SW480 (cell line): ENCODE data around the gene COL20A1.
"Not testable (repeated sequence)": the region's sequence is repeated elsewhere in the genome, so short reads cannot be mapped to it uniquely, and the experiment has no call there.

Source experiments
- DNase-seq: peaks from one replicate; pipeline ENCODE4 v3.0.0-alpha.2; 2016; ENCODE audit warnings: low spot score

The COL20A1 gene

GRCh38 chr20:63291811-63292210 is 1.2 kb upstream of the COL20A1 start:
- DNase-seq = no peak

GRCh38 chr20:63292292-63292701 is 689 bp upstream of the COL20A1 start:
- DNase-seq = no peak

DNA sequence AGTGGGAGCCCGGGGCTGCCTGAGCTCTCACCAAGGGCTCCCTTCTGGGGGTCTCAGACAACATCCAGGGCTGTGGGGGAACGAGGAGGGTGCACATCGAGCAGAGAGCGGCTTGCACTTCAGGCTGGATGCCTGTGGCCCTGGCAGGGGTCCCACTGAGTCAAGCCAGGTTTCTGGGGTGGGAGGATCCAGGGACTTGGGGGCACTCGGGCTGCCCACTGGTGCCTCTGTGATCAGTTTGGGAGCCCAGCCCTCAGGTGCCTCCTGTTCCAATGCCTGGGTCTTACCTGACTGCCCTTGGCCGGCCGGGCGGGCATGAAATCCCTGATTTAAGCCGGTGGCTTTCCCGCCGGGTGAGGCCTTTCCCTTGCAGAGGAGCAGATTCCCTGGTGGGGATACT is 470 bp downstream of the COL20A1 start:
- no peak for DNase-seq

DNA sequence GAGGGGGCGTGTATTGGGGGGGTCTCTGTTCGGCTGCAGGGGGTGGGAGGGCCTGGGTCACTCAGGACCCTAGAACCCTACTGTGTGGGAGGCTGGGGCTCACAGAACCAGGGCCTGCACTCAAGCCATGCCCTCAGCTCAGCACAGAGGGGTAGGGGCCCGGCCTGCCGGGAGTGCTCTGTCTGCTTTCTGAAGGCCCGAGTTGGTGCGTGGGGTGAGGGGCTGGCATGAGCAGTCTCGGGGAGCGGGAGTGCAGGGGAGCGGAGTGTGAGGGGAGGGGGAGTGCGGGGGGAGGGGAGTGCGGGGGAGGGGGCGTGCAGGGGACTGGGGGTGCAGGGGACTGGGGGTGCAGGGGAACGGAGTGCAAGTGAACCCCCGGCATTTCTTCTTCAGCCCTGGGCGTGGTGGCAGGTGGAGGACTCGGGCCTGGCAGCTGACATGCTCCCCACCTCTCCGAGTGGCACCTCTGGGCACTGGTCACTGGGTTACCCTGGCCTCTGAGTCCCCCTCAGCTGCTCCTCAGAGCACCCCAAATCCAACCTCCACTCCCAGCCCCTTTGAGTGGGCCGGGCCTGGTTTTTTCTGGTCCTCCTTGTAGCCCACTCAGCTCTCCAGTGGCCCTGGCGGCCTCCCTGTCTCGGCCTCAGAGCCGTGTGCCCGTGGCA is 1.0 kb downstream of the COL20A1 start:
- DNase-seq = no peak

DNA sequence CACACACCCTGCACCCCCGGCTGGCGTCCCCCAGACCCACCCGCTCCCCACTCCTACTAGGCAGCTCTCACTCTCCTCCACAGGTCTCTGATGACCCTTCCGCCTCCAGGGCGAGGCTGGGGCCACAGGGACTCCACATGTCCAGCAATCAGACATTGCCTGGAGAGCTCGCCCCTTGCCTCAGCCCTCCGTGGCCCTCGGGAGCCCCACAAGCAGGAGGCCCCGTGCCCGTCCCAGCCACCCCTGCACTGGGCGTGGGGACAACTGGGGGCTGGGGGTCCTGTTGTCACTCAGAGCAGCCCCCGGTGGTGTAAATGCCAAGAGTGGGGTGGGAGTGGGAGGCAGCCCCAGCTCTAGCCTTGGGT is 1.5 kb downstream of the COL20A1 start:
- no peak for DNase-seq

DNA sequence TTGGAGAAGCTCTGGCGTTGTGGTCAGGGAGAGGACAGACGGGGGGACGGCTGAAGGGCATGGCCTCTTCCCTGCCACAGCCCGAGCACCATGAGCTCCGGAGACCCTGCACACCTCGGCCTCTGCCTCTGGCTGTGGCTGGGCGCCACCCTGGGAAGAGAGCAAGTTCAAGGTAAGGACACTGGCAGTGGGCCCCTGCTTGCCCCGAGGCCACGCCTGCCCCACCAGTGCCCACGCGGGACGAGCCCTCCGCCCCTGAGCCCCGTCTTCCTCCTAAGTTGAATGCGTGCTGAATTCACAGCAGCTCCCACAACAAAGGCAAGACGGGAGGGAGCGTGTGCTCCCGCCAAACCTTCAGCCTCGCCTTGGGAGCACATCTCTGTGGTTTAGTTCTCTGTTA is 2.0 kb downstream of the COL20A1 start:
- DNase-seq = no peak

DNA sequence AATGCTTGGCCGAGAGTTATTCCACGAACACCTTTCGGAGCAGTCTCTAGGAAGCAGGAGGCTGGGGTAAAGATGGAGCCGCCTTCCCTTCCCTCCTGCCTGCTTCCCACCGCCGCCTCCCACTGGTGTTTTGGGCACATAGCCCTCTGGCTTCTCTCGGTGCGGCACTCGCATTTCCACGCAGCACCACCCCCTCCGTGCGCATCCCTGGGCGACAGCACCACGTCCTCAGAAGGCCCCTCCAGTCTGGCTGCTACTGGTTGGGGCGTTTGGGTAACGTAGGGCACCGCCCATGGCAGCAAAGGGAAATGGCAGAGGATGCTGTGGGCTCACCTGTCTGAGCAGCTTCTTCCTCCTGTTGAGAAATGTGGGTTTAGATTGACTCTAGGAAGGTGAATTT is 2.4 kb downstream of the COL20A1 start:
- DNase-seq = peak; percentile 38

DNA sequence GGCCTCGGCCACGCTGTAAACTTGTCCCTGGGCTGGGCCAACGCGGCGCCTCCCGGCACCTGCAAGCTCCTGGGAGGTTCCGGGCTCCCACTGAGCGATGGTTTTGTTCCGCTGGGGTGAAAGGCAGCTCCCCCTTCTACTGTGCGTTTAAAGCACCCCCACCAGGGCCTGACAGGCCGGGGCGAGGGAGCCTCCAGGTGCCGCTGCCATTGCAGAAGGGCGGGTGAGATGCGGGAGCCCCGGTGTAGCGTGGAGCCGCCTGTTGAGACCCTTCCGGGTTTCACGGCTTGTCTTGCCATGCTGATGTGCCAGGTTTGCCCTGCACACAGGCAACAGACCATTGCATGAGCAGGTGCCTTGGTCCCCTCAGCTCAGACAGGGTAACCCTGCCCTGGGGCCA is 2.9 kb downstream of the COL20A1 start:
- DNase-seq = no peak

DNA sequence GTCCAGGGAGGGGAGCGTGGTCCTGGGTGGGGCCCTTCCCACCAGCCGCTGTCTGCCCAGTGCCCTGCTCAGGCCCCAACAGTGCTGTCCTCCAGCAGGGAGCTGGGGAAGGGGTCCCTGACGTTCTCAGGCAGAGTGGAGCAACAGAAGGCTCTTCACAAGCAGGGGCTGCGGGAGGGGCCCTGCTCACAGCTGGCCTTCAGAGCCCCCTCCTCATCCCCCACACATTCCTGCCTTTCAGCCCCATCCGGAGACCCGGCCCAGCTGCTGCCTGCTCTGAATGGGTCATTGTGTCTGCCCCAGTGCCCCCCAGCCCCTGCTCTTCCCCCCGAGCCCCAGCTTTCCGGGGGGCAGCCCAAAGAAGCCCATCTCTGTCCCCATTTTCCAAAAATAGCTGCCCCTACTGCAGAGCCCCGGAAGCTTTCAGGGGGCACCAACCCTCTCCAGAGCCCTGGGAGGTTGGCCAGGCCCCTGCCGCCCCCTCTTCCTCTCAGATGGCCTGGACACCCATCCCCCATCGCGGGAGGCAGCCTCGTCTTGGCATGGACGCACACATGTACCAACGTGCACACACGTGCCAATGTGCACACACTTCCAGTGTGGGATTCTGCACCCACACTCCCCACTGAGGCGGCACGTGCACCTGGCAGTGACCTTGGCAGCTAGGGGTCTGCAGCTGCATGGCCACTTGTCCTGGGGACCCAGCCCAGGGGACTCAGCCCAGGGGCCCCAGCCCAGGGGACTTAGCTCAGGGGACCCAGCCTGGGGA is 3.7 kb downstream of the COL20A1 start:
- DNase-seq = no peak

GRCh38 chr20:63297371-63297781 is 4.4 kb downstream of the COL20A1 start:
- DNase-seq = no peak

DNA sequence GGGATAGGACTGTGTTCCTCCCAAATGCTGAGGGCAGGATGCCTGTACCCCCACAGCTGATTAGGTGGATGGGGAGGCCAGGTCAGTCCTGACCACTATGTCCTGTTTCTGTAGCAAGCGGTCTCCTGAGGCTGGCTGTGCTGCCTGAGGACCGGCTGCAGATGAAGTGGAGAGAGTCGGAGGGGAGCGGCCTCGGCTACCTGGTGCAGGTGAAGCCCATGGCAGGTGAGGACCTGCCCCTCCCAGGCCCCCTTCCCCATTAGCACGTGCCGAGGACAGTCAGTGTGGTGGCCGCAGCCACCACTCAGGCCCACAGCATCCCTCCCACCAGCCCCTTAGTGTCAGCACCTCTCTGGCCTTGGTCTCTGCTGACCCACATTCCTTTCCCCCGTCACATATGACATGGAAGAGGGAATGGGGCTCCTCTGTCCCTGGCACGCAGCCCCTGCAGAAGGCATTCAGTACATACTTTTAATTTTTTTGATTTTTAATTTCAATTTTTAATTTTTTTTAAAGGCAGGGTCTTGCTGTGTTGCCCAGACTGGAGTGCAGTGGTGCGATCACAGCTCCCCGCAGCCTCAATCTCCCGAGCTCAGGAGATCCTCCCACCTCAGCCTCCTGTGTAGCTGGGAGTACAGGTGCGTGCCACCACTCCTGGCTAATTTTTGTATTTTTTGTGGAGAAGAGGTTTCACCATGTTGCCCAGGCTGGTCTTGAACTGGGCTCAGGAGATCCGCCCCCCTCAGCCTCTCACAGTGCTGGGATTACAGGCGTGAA is 5.0 kb downstream of the COL20A1 start:
- DNase-seq = no peak

DNA sequence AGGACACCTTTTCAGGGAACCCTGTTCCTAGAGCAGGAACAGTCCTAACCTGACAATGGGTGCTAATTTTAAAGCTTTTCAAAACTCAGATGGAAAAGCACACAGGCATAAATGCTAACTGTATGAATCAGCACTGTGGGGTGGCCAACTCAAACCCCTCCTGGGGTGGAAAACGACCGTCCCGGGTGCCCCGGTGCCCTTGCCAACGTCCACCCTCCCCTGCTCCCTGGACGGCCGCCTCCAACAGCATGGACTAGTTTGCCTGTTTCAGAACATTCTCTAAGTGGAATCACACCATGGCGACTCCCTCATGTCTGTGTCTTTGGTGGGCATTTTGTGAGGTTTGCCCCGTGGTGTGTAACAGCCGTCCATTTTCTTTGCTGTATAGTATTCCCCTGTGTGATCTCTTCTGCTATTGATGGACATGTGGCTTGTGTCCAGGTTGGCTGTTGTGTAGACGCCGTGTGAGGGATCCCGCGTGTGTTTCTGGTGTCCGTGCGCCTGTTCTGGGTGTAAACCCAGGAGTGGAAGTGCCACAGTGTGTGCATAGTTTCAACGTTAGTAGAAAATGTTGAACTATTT is 5.8 kb downstream of the COL20A1 start:
- DNase-seq = no peak

GRCh38 chr20:63301671-63302070 is 8.7 kb downstream of the COL20A1 start:
- no peak for DNase-seq

- no peak for DNase-seq
These were observed 10.2 kb downstream of the COL20A1 start for GRCh38 chr20:63303095-63303666.

GRCh38 chr20:63305393-63305792 is 12.4 kb downstream of the COL20A1 start:
- no peak for DNase-seq

DNA sequence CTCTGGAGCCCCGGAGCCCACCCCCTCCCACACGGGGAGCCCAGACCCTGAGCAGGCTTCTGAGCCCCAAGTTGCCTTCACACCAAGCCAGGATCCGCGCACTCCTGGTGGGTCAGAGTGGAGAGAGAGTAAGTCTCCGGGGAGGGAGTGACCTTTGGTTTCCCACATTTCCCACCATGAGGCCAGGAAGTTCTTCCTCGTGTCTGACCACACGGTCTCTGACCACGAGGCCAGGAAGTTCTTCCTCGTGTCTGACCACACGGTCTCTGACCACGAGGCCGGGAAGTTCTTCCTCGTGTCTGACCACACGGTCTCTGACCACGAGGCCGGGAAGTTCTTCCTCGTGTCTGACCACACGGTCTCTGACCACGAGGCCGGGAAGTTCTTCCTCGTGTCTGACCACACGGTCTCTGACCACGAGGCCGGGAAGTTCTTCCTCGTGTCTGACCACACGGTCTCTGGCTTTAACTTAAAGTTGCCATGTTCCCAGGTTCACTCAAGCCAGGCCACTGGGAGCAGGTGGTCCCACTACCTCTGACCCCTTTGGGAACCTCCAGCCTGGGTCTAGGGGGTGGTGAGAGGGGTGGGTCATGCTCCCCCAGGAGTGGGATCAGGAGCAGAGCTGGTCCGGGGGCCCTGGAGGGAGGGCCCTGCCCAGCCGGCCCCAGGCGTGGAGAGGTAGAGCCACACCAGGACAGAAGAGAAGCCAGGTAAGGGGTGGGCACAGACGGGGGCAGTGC is 13.1 kb downstream of the COL20A1 start:
- DNase-seq = not testable (repeated sequence)

GRCh38 chr20:63306673-63307537 is 13.9 kb downstream of the COL20A1 start:
- no peak for DNase-seq

DNA sequence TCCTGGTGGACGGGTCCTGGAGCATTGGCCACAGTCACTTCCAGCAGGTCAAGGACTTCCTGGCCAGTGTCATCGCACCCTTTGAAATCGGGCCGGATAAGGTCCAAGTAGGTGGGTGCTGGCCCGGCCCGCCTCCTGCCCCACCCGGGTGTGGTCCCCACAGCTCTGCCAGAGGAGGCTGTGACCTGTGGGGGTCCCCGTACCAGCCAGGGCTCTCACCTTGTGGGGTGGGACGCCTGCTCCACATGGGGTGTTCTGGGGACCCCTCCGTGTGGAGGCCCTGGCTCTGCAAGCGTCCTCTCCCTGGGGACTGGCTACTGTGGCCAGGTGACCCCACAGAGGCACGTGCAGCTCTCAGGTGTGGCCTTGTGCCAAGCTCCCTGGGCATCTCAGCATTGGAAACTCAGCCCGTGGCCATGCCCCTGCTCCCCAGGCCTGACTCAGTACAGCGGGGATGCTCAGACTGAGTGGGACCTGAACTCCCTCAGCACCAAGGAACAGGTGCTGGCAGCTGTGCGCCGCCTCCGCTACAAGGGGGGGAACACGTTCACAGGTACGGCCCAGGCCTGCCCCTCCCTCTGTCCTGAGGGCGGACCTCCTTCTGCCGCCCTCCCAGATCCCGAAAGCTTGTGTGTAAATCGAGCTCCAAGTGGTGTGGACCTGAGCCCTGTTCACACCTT is 14.7 kb downstream of the COL20A1 start:
- DNase-seq = no peak

DNA sequence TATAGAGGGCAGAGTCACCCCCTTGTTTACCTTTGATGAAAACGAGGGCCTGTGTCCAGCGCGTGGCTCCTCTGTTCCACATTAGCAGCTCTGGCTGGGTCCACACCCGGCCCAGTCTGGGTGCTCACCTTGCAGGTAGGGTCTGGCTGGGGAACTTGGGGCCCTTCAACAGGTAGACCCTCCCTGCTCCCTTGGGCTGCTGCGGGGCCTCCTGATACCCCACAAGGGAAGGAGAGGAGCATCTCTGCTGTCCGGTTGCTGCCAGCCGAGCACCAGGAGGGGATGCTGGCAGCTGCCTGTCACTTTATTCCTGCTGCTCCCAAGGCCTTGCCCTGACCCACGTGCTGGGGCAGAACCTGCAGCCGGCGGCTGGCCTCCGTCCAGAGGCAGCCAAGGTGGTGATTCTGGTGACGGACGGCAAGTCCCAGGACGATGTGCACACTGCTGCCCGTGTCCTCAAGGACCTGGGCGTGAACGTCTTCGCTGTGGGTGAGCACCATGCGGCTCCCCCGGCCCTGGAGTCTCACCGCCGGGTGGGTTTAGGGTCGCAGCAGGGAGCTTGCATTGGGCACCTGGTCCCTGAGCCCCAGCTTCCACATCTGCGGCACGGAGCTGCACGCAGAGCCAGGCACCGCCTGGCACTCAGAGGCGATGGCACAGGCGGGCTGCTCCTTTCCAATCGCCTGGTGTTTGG is 15.4 kb downstream of the COL20A1 start:
- DNase-seq = no peak
